Glomerular endothelial cell (primary cell): Measurements from ENCODE around the gene KIF2C. TPM values are rescaled to one million over a fixed set of nuclear protein-coding genes. Genes with fewer than 3 reads are reported as not detected.
"Not testable (repeated sequence)": the region's sequence is repeated elsewhere in the genome, so short reads cannot be mapped to it uniquely, and the experiment has no call there.

Source experiments
- DNase-seq: peaks from one replicate; pipeline ENCODE4 v3.0.0-alpha.2; 2011; ENCODE audit warnings: low read depth, low spot score; ENCODE audit errors: extremely low read depth
- total RNA-seq: library from RNA; depleted of rRNA; stranded (reverse); fragments of >200 nt; gene quantifications from 2 replicates; pipeline ENCODE4 v1.2.3, GENCODE V29; 2015

KIF2C gene
- total RNA-seq, 1 donor from 2014 or later: 10.3 TPM

DNA sequence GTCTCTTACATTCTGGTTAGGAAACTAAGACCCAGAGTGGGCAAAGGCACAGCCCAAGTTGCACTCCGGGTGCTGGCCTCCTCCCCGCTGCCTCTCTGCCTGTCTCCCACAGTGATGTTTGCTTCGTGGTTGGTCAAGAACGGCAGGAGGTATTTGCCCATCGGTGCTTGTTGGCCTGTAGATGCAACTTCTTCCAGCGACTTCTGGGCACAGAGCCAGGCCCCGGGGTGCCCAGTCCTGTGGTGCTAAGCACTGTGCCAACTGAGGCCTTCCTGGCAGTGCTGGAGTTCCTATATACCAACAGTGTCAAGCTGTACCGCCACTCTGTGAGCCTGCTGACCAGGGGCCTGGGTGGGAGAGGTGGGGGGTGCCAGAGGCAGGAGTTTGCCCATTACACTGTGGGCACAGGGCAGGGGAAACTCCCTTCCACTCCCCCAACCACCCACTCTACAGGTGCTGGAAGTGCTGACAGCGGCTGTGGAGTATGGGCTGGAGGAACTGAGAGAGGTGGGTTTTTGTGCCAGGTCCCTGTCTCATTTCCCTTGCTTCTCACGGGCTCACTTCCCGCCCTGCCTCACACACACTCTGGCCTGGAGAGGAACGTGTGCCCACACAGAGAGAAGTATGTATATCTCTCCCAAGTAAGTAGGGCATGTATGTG lies 70.6 kb downstream of the KIF2C start:
- DNase-seq: no peak

DNA sequence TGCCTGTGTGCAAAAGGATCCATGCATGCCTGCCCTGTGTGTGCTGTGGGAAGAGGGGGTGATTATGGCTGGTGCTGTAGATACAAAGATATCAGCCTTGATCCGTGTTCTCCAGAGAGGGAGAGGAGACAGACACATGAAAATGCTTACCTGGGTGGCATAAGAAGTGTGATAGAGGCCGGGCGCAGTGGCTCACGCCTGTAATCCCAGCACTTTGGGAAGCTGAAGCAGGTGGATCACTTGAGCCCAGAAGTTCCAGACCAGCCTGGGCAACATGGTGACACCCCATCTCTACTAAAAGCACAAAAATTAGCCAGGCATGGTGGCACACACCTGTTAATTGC lies 71.1 kb downstream of the KIF2C start:
- DNase-seq: not testable (repeated sequence)

DNA sequence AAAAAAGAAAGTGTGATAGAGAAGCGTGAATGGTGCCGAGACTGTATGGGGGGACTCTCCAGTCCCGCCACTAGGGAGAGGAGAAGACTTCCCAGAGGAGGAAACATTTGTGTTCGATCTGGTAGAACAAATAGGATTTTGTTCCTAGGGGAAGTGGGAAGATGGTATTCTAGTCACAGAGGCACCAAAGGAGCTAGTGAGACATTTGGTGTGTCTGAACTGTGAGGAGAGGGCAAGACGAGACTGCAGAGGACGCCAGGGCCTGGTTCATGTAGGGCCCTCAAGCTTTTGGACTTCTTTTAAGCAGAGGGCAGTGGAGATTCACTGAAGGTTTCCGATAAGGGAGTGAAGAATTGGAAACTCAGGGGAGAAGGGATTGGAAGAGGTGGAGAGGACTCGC lies 71.6 kb downstream of the KIF2C start:
- no peak for DNase-seq

DNA sequence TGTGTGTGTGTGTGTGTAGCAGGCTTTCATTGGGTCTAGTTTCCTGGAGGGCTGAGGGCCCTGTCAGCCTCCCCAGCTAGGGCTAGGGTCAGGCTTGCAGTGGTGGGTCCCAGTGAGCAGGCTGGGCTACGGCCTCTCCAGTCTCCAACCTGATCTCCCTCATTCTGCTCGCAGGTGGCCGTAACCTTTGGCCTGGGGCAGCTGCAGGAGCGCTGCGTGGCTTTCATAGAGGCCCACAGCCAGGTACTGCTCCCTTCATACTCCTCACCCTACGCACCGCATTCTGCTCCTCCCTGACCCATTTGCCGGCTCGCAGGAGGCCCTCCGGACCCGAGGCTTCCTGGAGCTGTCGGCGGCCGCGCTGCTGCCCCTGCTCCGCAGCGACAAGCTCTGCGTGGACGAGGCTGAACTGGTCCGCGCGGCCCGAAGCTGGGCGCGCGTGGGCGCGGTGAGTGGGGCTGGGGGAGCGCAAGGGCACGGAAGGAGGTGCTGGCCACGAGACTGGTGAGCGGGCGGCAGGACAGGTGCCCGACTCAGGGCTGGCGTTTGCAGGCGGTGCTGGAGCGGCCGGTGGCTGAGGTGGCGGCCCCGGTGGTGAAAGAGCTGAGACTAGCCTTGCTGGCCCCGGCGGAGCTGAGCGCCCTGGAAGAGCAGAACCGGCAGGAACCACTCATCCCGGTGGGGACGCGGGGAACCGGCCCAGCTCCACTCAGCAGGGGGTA lies 73.3 kb downstream of the KIF2C start:
- DNase-seq: no peak

DNA sequence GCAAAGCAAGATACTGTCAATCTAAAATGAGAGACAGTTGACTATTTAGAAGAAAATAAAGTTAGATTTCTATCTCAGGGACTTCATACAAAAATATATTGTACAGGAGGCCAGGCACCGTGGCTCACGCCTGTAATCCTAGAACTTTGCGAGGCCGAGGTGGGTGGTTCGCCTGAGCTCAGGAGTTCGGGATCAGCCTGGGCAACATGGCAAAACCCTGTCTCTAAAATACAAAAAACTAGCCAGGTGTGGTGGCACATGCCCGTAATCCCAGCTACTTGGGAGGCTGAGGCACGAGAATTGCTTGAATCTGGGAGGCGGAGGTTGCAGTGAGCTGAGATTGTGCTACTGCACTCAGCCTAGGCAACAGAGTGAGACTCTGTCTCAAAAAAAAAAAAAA lies 76.3 kb downstream of the KIF2C start:
- not testable (repeated sequence) for DNase-seq

DNA sequence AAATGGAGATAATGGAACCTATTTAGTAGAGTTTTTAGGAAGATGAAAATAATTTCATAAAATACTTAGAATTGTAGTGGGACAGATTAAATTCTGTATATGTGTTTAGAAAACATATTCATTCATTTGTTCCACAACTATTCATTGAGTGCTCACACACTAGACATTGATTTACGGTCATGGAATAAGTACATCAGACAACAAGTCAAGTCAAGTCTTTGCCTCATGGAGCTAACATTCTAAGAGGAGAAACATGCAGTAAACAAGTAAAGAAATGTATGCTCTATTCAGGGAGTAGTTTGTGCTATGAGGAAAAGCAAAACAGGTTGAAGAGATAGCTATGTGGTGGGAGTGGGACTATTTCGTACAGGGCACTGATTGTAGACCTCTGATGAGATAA lies 77.7 kb downstream of the KIF2C start:
- DNase-seq: no peak

Other genes with a start within 250 kb of the KIF2C start
- 2.2 and 3.9 TPM in 2 replicates for gene TMEM53, start 65.4 kb upstream of the KIF2C start, total RNA-seq
- gene ARMH1, start 65.1 kb upstream of the KIF2C start, total RNA-seq: not detected in 2 replicates
- not detected in 2 replicates for gene RNU5D-1, start 8.7 kb upstream of the KIF2C start, total RNA-seq
- gene RPS8, start 35.7 kb downstream of the KIF2C start, total RNA-seq: 1,433 and 2,325 TPM in 2 replicates
- gene BEST4, start 48.3 kb downstream of the KIF2C start, total RNA-seq: not detected in 2 replicates
- gene PLK3, start 60.5 kb downstream of the KIF2C start, total RNA-seq: 49.1 and 56.1 TPM in 2 replicates
- gene DYNLT4, start 67.5 kb downstream of the KIF2C start, total RNA-seq: 0.29 and 1.4 TPM in 2 replicates
- 8.8 and 17.9 TPM in 2 replicates for gene BTBD19, start 68.7 kb downstream of the KIF2C start, total RNA-seq
- gene PTCH2, start 103.4 kb downstream of the KIF2C start, total RNA-seq: 0.19 and 0.23 TPM in 2 replicates
- 19.6 and 29.6 TPM in 2 replicates for gene EIF2B3, start 246.8 kb downstream of the KIF2C start, total RNA-seq